ENCODE data around the gene GGT6.

The GGT6 gene

DNA sequence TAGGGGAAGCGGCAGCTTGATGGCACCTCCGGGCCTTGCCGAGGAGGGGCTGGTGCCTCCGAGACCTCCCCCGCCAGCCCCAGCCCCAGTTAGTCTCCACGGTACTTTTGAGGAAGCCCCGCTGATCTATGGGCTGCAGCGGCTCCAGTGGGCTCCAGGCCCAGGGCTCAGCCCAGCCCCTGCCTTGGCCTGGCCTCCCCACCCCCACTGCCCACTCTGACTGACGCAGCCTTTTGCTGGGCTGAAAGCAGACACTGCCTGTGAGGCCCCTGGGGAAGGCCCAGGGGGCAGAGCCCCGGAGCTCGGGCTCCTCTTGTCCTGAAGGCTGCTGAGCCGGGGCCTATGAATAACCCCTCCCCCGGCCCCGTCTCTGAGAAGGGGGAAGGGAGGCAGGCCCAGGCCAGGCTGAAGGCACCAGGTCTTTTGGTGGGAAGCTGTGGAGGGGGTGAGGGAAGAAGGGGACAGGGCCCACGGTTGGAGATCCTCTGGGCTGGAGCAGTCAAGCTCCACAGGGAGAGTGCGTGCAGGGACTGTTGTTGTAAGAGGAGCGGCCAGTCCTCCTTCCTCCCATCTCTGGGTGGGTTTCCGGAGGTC is 16.4 kb upstream of the GGT6 start:
- Histone ChIP-seq H3K27me3 (ENCODE audit: control insufficient read depth, insufficient read depth, low read length, poor library complexity, severe bottlenecking) (no peaks in the 10 kb centered on the region), H3K27ac (ENCODE audit: insufficient read depth, low read depth, low read length, poor library complexity, severe bottlenecking) (no peak overlapping the region), H3K4me3 (ENCODE audit: insufficient read depth, low read depth, low read length) (no peak overlapping the region), H3K4me1 (ENCODE audit: control insufficient read depth, insufficient read depth, low read length) (peaks cover 19% of the 10 kb centered on the region), H3K9me3 (ENCODE audit: control insufficient read depth, low read length) (no peaks in the 10 kb centered on the region), H3K36me3 (ENCODE audit: control insufficient read depth, insufficient read depth, low read length) (no peaks in the 10 kb centered on the region)
- WGBS, 2 experiments: 19 to 25% methylated on average over 18 of the region's 18 CpGs

DNA sequence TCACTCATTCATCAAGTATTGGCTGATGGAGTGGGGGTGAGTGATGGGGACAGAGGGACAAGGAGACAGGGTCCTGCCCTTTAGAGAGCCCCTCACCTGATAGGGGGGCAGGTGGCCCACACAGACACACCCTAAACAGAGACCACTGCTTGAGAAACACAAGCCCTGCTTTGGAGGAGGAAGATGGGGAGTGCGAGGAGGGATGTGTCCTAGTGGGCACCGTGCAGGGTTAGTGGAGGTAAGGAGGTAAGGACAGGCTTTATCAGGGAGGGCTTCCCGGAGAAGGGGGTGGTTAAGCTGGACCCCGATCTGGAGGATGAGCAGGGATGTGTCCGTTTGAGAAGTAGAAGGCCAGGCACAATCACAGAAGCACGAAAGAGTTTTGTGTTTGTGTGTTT is 15.8 kb upstream of the GGT6 start:
- no peaks in the 10 kb centered on the region for H3K27me3 ChIP-seq (ENCODE audit: control insufficient read depth, insufficient read depth, low read length, poor library complexity, severe bottlenecking)
- no peaks in the 10 kb centered on the region for H3K9me3 ChIP-seq (ENCODE audit: control insufficient read depth, low read length)
- H3K36me3 ChIP-seq (ENCODE audit: control insufficient read depth, insufficient read depth, low read length): no peaks in the 10 kb centered on the region
- WGBS, 2 experiments: 54 to 57% methylated on average over 6 of the region's 6 CpGs
- H3K27ac ChIP-seq (ENCODE audit: insufficient read depth, low read depth, low read length, poor library complexity, severe bottlenecking): no peak overlapping the region
- peaks cover 19% of the 10 kb centered on the region for H3K4me1 ChIP-seq (ENCODE audit: control insufficient read depth, insufficient read depth, low read length)
- no peak overlapping the region for H3K4me3 ChIP-seq (ENCODE audit: insufficient read depth, low read depth, low read length)

DNA sequence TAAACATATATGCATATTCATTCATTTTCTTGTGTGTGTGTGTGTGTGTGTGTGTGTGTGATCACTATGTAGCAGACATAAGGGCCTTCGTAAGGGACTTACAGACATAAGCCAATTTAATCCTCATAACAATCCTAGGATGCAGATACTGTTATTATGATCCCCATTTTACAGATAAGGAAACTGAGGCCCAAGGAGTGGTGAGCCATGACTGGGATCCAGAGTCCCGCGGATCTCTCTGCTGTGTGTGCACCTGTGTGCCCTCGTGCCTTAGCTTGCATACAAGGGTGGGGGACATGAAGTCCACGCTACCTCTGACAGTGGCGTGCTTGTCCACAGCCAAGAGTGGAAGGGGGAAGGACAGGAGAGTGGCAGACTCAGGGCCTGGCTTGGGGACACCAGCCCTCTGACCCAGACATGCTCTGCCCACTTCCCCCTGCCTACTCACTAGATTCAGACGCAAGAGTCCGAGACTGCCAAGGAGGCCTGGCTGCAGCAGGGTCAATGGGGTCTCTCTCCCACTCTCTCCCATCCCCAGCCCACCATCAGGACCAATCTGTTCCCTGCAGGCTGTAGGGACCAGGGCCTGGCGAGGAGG is 14.2 kb upstream of the GGT6 start:
- H3K9me3 ChIP-seq (ENCODE audit: control insufficient read depth, low read length): no peaks in the 10 kb centered on the region
- no peak overlapping the region for H3K4me3 ChIP-seq (ENCODE audit: insufficient read depth, low read depth, low read length)
- WGBS, 2 experiments: 92 to 95% methylated on average over 9 of the region's 9 CpGs
- H3K27ac ChIP-seq (ENCODE audit: insufficient read depth, low read depth, low read length, poor library complexity, severe bottlenecking): no peak overlapping the region
- no peaks in the 10 kb centered on the region for H3K27me3 ChIP-seq (ENCODE audit: control insufficient read depth, insufficient read depth, low read length, poor library complexity, severe bottlenecking)
- peaks cover 19% of the 10 kb centered on the region for H3K4me1 ChIP-seq (ENCODE audit: control insufficient read depth, insufficient read depth, low read length)
- no peaks in the 10 kb centered on the region for H3K36me3 ChIP-seq (ENCODE audit: control insufficient read depth, insufficient read depth, low read length)

DNA sequence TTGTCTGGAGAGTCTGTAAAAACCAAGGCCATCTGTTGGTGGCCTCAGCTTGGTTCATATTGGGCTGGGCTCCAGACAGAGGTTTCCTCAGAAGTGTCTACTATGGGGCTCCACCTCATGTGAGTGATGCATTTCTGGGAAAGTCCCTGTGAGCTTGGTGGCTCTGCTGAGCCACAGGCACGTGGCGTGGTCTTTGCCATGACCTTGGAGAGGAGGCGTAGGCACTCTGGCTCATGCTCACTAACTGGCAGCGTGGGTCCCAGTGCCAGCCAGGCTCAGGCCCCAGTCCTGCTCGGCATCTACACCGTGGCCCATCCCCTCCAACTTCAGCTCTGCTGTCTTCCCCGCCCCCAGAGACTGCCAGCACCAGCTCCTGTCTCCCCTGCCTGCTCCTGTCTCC is 13.3 kb upstream of the GGT6 start:
- no peaks in the 10 kb centered on the region for H3K36me3 ChIP-seq (ENCODE audit: control insufficient read depth, insufficient read depth, low read length)
- no peak overlapping the region for H3K4me3 ChIP-seq (ENCODE audit: insufficient read depth, low read depth, low read length)
- peaks cover 19% of the 10 kb centered on the region for H3K4me1 ChIP-seq (ENCODE audit: control insufficient read depth, insufficient read depth, low read length)
- no peak overlapping the region for H3K27ac ChIP-seq (ENCODE audit: insufficient read depth, low read depth, low read length, poor library complexity, severe bottlenecking)
- no peaks in the 10 kb centered on the region for H3K9me3 ChIP-seq (ENCODE audit: control insufficient read depth, low read length)
- no peaks in the 10 kb centered on the region for H3K27me3 ChIP-seq (ENCODE audit: control insufficient read depth, insufficient read depth, low read length, poor library complexity, severe bottlenecking)
- 72 to 80% methylated on average over 7 of the region's 7 CpGs for WGBS, 2 experiments

DNA sequence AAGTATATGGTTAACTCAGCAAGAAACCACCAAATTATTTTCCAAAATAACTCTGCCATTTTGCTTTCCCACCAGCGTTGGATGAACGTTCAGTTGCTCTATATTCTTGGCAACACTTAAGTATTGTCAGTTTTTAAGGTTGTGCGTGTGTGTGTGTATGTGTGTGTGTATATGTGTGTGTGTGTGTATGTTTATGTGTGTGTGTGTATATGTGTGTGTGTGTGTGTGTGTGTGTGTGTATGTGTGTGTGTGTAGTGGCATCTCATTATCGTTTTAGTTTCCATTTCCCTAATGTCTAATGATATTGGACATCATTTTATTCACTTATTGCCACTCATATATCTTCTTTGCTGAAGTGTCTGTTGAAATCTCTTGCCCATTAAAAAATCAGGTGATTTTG is 12.7 kb upstream of the GGT6 start:
- Histone ChIP-seq H3K36me3 (ENCODE audit: control insufficient read depth, insufficient read depth, low read length) (no peaks in the 10 kb centered on the region), H3K27me3 (ENCODE audit: control insufficient read depth, insufficient read depth, low read length, poor library complexity, severe bottlenecking) (no peaks in the 10 kb centered on the region), H3K27ac (ENCODE audit: insufficient read depth, low read depth, low read length, poor library complexity, severe bottlenecking) (no peak overlapping the region), H3K4me1 (ENCODE audit: control insufficient read depth, insufficient read depth, low read length) (peaks cover 19% of the 10 kb centered on the region), H3K4me3 (ENCODE audit: insufficient read depth, low read depth, low read length) (no peak overlapping the region), H3K9me3 (ENCODE audit: control insufficient read depth, low read length) (no peaks in the 10 kb centered on the region)
- 90 to 94% methylated on average over 3 of the region's 4 CpGs for WGBS, 2 experiments

DNA sequence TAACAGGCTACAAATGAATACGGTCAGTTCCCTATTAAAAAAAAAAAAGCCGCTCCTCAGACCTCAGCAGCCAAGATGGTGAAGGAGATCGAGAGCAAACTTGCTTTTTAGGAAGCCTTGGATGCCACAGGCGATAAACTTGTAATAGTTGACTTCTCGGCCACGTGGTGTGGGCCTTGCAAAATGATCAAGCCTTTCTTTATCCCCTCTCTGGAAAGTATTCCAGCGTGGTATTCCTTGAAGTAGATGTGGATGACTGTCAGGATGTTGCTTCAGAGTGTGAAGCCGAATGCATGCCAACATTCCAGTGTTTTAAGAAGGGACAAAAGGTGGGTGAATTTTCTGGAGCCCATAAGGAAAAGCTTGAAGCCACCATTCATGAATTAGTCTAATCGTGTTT is 11.8 kb upstream of the GGT6 start:
- whole genome bisulfite sequencing, 2 experiments: 91 to 94% methylated on average over 9 of the region's 9 CpGs
- Histone ChIP-seq H3K36me3 (ENCODE audit: control insufficient read depth, insufficient read depth, low read length) (no peaks in the 10 kb centered on the region), H3K9me3 (ENCODE audit: control insufficient read depth, low read length) (no peaks in the 10 kb centered on the region), H3K4me3 (ENCODE audit: insufficient read depth, low read depth, low read length) (no peak overlapping the region), H3K4me1 (ENCODE audit: control insufficient read depth, insufficient read depth, low read length) (peaks cover 15% of the 10 kb centered on the region), H3K27ac (ENCODE audit: insufficient read depth, low read depth, low read length, poor library complexity, severe bottlenecking) (no peak overlapping the region), H3K27me3 (ENCODE audit: control insufficient read depth, insufficient read depth, low read length, poor library complexity, severe bottlenecking) (no peaks in the 10 kb centered on the region)

DNA sequence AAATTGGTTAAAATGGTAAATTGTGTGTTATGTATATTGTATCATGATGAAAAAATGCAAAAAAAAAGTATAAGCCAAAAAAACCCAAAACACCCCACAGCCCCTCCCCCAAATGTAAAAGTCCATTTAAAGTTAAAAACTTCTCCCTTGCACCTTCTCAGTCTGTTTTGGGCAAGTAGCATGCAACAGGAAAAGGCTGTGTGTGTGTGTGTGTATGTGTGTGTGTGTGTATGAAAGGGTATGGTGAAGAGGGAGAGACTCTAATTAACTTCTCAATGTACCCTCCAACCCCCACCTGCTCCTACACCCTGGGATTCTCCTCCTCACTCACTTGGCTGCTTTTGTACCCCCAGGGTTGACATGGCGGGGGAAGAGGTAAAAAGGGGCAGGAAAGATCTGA is 9.2 kb upstream of the GGT6 start:
- WGBS, 2 experiments: 0% methylated on average over 1 of the region's 1 CpG
- no peaks in the 10 kb centered on the region for H3K9me3 ChIP-seq (ENCODE audit: control insufficient read depth, low read length)
- H3K4me1 ChIP-seq (ENCODE audit: control insufficient read depth, insufficient read depth, low read length): no peaks in the 10 kb centered on the region
- no peaks in the 10 kb centered on the region for H3K36me3 ChIP-seq (ENCODE audit: control insufficient read depth, insufficient read depth, low read length)
- no peak overlapping the region for H3K4me3 ChIP-seq (ENCODE audit: insufficient read depth, low read depth, low read length)
- peaks cover 5% of the 10 kb centered on the region for H3K27me3 ChIP-seq (ENCODE audit: control insufficient read depth, insufficient read depth, low read length, poor library complexity, severe bottlenecking)
- H3K27ac ChIP-seq (ENCODE audit: insufficient read depth, low read depth, low read length, poor library complexity, severe bottlenecking): no peak overlapping the region

DNA sequence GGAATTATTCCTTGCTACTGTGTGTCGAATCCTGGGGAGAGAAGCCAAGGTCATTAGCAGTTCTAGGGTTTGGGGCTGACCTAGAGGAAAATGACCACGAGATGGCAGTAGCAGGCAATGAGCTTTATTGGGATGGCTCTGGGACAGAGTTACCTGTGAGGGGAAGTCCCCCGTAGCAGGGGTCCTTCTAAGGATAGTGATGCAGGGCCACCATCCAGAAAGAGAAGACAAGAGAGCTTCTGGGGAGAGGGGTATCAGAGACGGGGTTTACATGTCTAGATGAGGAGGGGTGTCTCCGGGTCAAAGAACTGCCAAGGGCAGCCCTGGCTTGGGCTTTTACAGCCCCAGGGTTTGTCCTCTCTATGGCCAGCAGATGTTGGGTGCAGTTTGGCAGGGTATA is 6.4 kb upstream of the GGT6 start:
- Histone ChIP-seq H3K27me3 (ENCODE audit: control insufficient read depth, insufficient read depth, low read length, poor library complexity, severe bottlenecking) (peaks cover 5% of the 10 kb centered on the region), H3K4me3 (ENCODE audit: insufficient read depth, low read depth, low read length) (no peak overlapping the region), H3K27ac (ENCODE audit: insufficient read depth, low read depth, low read length, poor library complexity, severe bottlenecking) (no peak overlapping the region), H3K4me1 (ENCODE audit: control insufficient read depth, insufficient read depth, low read length) (no peaks in the 10 kb centered on the region), H3K9me3 (ENCODE audit: control insufficient read depth, low read length) (no peaks in the 10 kb centered on the region), H3K36me3 (ENCODE audit: control insufficient read depth, insufficient read depth, low read length) (no peaks in the 10 kb centered on the region)
- WGBS, 2 experiments: 27 to 28% methylated on average over 5 of the region's 5 CpGs

DNA sequence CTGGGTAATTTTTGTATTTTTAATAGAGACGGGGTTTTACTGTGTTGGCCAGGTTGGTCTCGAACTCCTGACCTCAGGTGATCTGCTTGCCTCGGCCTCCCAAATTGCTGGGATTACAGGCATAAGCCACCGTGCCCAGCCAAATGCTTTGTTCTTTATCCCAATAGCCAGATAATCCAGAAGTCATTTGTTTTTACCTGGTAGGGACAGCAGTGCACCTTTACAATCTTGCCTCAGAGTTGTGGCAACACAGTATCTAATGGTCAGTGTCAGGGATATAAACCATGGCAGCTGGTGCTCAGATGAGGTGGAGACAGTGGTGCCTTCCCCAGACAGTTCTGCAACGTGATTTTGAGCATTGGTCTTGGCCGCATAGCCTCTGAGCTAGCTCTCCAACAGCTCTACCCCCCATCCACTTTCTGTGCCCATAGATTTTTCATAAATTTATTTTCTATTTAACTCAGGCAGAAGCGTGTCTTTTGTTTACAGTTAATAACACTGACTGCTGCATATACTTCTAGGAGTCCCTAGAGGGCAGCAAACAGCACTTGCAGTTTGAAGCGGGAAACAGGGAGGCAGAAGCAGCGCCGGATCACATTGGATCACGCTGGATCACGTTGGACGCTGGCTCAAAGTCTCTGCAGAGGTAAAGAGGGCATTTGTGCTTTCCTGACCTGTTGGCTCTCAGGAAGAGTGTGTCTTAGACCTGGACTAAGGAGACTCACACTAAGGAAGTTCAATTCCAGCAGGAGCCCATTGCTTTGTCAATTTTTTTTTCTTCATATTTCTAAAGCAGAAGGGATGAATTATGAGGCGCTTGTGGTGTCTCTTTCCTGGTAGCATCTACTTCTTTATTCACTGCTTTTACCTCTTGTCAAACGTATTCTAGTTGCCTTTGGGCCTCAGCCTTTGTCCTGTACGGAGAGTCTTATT is 5.1 kb upstream of the GGT6 start:
- no peaks in the 10 kb centered on the region for H3K4me1 ChIP-seq (ENCODE audit: control insufficient read depth, insufficient read depth, low read length)
- no peak overlapping the region for H3K27ac ChIP-seq (ENCODE audit: insufficient read depth, low read depth, low read length, poor library complexity, severe bottlenecking)
- 42 to 43% methylated on average over 16 of the region's 16 CpGs for WGBS, 2 experiments
- no peak overlapping the region for H3K4me3 ChIP-seq (ENCODE audit: insufficient read depth, low read depth, low read length)
- H3K9me3 ChIP-seq (ENCODE audit: control insufficient read depth, low read length): no peaks in the 10 kb centered on the region
- no peaks in the 10 kb centered on the region for H3K36me3 ChIP-seq (ENCODE audit: control insufficient read depth, insufficient read depth, low read length)
- H3K27me3 ChIP-seq (ENCODE audit: control insufficient read depth, insufficient read depth, low read length, poor library complexity, severe bottlenecking): peaks cover 5% of the 10 kb centered on the region
